ENCODE data around the gene ZNF234. TPM values are rescaled to one million over a fixed set of nuclear protein-coding genes. Genes with fewer than 3 reads are reported as not detected.
A peak's percentile ranks its signal among the peaks of the same experiment; 100 is the strongest.
"Not testable (repeated sequence)": the region's sequence is repeated elsewhere in the genome, so short reads cannot be mapped to it uniquely, and the experiment has no call there.

Gene ZNF234
- total RNA-seq, 1 donor from 2014 or later, result 19.3 TPM

GRCh38 chr19:44202470-44202869 lies 61.1 kb downstream of the ZNF234 start:
- no peak overlapping the region for H3K4me3 Mint-ChIP-seq (ENCODE audit: unreplicated experiment)
- TF ChIP-seq CTCF (IDR thresholded peaks at IDR 0.05), result no peak

GRCh38 chr19:44202974-44203373 lies 61.6 kb downstream of the ZNF234 start:
- no peak for TF ChIP-seq CTCF (IDR thresholded peaks at IDR 0.05)
- H3K27me3 Mint-ChIP-seq (ENCODE audit: unreplicated experiment), result no peaks in the 10 kb centered on the region
- peaks cover 2% of the 10 kb centered on the region for H3K36me3 Mint-ChIP-seq (ENCODE audit: unreplicated experiment)
- peaks cover 6% of the 10 kb centered on the region for H3K4me1 Mint-ChIP-seq (ENCODE audit: unreplicated experiment)
- no peak for DNase-seq (ENCODE audit: extremely low spot score, unreplicated experiment)
- H3K27ac Mint-ChIP-seq (ENCODE audit: unreplicated experiment), result no peak overlapping the region
- H3K4me3 Mint-ChIP-seq (ENCODE audit: unreplicated experiment), result no peak overlapping the region
- peaks cover 14% of the 10 kb centered on the region for H3K9me3 Mint-ChIP-seq (ENCODE audit: unreplicated experiment)

More at GRCh38 chr19:44202470-44202869, 61.1 kb downstream of the ZNF234 start:
- Mint-ChIP-seq H3K9me3 (ENCODE audit: unreplicated experiment) (peaks cover 14% of the 10 kb centered on the region), H3K27ac (ENCODE audit: unreplicated experiment) (no peak overlapping the region), H3K36me3 (ENCODE audit: unreplicated experiment) (peaks cover 2% of the 10 kb centered on the region), H3K27me3 (ENCODE audit: unreplicated experiment) (no peaks in the 10 kb centered on the region), H3K4me1 (ENCODE audit: unreplicated experiment) (peaks cover 4% of the 10 kb centered on the region)
- DNase-seq (ENCODE audit: extremely low spot score, unreplicated experiment), result no peak

- H3K36me3 Mint-ChIP-seq (ENCODE audit: unreplicated experiment); DNase-seq (ENCODE audit: extremely low spot score, unreplicated experiment); H3K27ac Mint-ChIP-seq (ENCODE audit: unreplicated experiment); H3K27me3 Mint-ChIP-seq (ENCODE audit: unreplicated experiment); H3K4me3 Mint-ChIP-seq (ENCODE audit: unreplicated experiment): not testable (repeated sequence)
- H3K9me3 Mint-ChIP-seq (ENCODE audit: unreplicated experiment), result peaks cover 14% of the 10 kb centered on the region
- peaks cover 11% of the 10 kb centered on the region for H3K4me1 Mint-ChIP-seq (ENCODE audit: unreplicated experiment)
Observed at GRCh38 chr19:44203877-44204276, 62.5 kb downstream of the ZNF234 start.

GRCh38 chr19:44204772-44205171 lies 63.4 kb downstream of the ZNF234 start:
- no peak for TF ChIP-seq CTCF (IDR thresholded peaks at IDR 0.05)
- peaks cover 2% of the 10 kb centered on the region for H3K36me3 Mint-ChIP-seq (ENCODE audit: unreplicated experiment)

GRCh38 chr19:44207126-44207803 lies 65.9 kb downstream of the ZNF234 start:
- peak; percentile 94 for DNase-seq (ENCODE audit: extremely low spot score, unreplicated experiment)
- peaks cover 9% of the 10 kb centered on the region for H3K9me3 Mint-ChIP-seq (ENCODE audit: unreplicated experiment)
- no peaks in the 10 kb centered on the region for H3K27me3 Mint-ChIP-seq (ENCODE audit: unreplicated experiment)
- H3K36me3 Mint-ChIP-seq (ENCODE audit: unreplicated experiment), result peaks cover 2% of the 10 kb centered on the region
- peak overlapping the region; percentile 99 for H3K27ac Mint-ChIP-seq (ENCODE audit: unreplicated experiment)
- peak overlapping the region; percentile 94 for H3K4me3 Mint-ChIP-seq (ENCODE audit: unreplicated experiment)
- TF ChIP-seq CTCF (IDR thresholded peaks at IDR 0.05), result no peak
- H3K4me1 Mint-ChIP-seq (ENCODE audit: unreplicated experiment), result peaks cover 11% of the 10 kb centered on the region

More at GRCh38 chr19:44204772-44205171, 63.4 kb downstream of the ZNF234 start:
- H3K4me1 Mint-ChIP-seq (ENCODE audit: unreplicated experiment), result peaks cover 11% of the 10 kb centered on the region
- H3K4me3 Mint-ChIP-seq (ENCODE audit: unreplicated experiment), result no peak overlapping the region
- peaks cover 14% of the 10 kb centered on the region for H3K9me3 Mint-ChIP-seq (ENCODE audit: unreplicated experiment)
- DNase-seq (ENCODE audit: extremely low spot score, unreplicated experiment), result no peak
- no peaks in the 10 kb centered on the region for H3K27me3 Mint-ChIP-seq (ENCODE audit: unreplicated experiment)
- H3K27ac Mint-ChIP-seq (ENCODE audit: unreplicated experiment), result no peak overlapping the region

Other genes starting within 250 kb of the ZNF234 start
- gene ZNF45, start 206.3 kb upstream of the ZNF234 start, total RNA-seq, result 19.9 and 20.6 TPM in 2 replicates
- 9.2 and 11.4 TPM in 2 replicates for gene ZNF221, start 190.3 kb upstream of the ZNF234 start, total RNA-seq
- gene ZNF155, start 157.4 kb upstream of the ZNF234 start, total RNA-seq, result 8.1 and 8.9 TPM in 2 replicates
- 4.1 and 5.3 TPM in 2 replicates for gene ZNF230, start 138.6 kb upstream of the ZNF234 start, total RNA-seq
- gene ZNF222, start 116.2 kb upstream of the ZNF234 start, total RNA-seq, result 6.1 and 6.5 TPM in 2 replicates
- gene ZNF223, start 89.5 kb upstream of the ZNF234 start, total RNA-seq, result 5.3 and 8.5 TPM in 2 replicates
- gene ZNF284, start 69.4 kb upstream of the ZNF234 start, total RNA-seq, result 3.8 and 4.9 TPM in 2 replicates
- 29.6 and 30.2 TPM in 2 replicates for gene ZNF224, start 47.2 kb upstream of the ZNF234 start, total RNA-seq
- 6.1 and 7.9 TPM in 2 replicates for gene ZNF225, start 28.2 kb upstream of the ZNF234 start, total RNA-seq
- 28.8 TPM in 2 replicates for gene ZNF226, start 23.5 kb downstream of the ZNF234 start, total RNA-seq
- gene ZNF227, start 71.0 kb downstream of the ZNF234 start, total RNA-seq, result 22.6 and 30.7 TPM in 2 replicates
- gene ZNF233, start 118.3 kb downstream of the ZNF234 start, total RNA-seq, result 1.6 and 2.5 TPM in 2 replicates
- gene ZNF235, start 163.5 kb downstream of the ZNF234 start, total RNA-seq, result 8.9 and 9.7 TPM in 2 replicates
- 7.8 and 8.8 TPM in 2 replicates for gene ZNF112, start 215.1 kb downstream of the ZNF234 start, total RNA-seq